ENCODE data around the gene STPG1.

Gene STPG1

DNA sequence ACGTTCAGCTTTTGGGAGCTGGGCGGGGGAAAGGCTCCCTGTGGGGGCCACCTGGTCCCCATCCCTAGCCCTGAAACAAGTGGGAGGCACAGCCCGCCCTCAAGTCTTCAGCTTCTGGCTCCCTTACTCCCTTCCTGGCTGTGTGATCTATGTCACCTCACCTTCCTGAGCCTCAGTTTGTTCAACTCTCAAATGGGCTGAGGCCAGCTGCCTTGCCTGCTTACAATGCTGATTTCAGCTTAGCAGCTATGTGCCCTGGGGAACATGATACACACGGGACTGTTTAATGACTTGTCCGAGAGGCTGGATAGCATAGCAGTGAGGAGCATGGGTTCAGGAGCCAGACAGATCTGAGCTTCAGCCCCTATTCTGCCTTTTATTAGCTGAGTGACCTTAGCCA, 75.1 kb downstream of the STPG1 start:
- DNase-seq, result no peak

GRCh38 chr1:24337455-24337854, 76.1 kb downstream of the STPG1 start:
- no peak for DNase-seq

- DNase-seq, result no peak
Measured at GRCh38 chr1:24336075-24336474, 77.5 kb downstream of the STPG1 start.

DNA sequence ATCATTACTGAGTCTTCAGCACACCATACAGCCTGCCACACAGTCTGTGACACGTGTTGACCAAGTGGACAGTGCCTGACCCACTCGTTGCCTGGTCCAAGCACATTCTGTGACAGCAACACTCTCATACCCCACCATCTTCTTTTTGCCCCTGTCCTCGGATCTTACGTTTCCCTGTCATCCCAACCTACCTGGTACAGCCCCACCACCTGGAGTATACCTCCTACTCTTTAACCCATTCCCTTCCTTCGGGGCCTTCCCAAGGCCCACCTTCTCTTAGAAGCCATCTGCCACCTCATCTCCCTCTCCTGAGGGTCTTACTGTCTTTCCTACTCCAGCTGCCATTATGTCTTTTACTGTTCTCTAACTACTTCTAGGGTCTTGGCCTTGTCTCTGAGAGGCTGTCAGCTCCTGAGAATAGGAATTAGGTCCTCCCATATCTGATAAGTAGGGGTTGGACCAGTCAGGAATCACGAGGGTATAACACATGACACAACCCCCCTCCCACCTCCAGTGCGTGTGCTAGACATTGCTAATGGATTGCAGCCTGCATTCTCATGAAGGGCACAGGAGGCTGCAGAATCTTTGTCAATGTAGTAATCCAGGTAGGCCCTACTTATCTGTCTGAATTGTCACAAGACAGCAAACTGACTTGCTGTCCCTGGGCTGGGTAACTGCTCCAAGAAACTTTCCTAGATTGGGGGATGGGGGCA, 81.5 kb downstream of the STPG1 start:
- DNase-seq, result no peak

- no peak for DNase-seq
Measured at GRCh38 chr1:24329797-24330543, 83.6 kb downstream of the STPG1 start.

GRCh38 chr1:24329331-24329730, 84.3 kb downstream of the STPG1 start:
- peak; percentile 84 for DNase-seq

DNA sequence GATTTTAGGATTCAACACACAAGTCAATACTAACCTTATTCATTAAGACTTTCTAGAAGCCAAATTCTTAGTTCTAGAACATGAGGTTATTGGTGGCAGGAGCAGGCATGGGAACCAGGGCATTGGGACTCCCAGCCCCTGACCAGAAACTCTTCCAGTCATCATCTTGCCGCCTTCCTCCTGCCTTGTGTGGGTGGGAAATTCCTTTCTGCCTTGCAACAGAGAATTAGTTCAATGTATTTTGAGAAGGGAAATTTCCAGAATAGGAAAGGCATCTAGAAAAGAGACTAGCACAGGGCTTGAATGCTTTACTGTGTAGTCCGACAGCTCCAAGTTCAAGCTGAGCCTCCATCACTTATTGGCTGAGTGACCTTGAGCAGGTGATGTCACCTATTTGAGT, 85.7 kb downstream of the STPG1 start:
- no peak for DNase-seq

- DNase-seq, result no peak
Measured at GRCh38 chr1:24327486-24327885, 86.1 kb downstream of the STPG1 start.

- no peak for DNase-seq
Measured at GRCh38 chr1:24325587-24326449, 87.8 kb downstream of the STPG1 start.

DNA sequence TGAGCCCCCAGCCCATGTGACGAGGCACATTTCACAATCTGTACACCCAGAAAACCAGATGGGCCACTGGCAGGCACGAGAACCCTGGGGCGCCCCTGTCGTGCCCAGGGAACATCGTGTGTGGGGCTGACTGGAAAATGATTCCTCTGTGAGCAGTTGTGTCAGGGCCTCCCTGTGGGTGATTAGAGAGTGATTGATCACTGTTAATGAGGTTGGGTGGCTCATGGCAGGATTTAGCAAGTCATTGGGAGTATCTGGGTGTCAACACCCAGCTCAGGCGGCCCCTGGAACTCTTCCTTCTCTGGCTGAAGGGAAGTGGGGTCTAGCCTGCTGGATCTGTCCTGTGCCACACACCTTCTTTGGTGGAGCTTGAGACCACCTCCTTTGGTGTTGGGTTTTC, 88.7 kb downstream of the STPG1 start:
- no peak for DNase-seq

GRCh38 chr1:24323281-24323680, 90.3 kb downstream of the STPG1 start:
- DNase-seq, result no peak

DNA sequence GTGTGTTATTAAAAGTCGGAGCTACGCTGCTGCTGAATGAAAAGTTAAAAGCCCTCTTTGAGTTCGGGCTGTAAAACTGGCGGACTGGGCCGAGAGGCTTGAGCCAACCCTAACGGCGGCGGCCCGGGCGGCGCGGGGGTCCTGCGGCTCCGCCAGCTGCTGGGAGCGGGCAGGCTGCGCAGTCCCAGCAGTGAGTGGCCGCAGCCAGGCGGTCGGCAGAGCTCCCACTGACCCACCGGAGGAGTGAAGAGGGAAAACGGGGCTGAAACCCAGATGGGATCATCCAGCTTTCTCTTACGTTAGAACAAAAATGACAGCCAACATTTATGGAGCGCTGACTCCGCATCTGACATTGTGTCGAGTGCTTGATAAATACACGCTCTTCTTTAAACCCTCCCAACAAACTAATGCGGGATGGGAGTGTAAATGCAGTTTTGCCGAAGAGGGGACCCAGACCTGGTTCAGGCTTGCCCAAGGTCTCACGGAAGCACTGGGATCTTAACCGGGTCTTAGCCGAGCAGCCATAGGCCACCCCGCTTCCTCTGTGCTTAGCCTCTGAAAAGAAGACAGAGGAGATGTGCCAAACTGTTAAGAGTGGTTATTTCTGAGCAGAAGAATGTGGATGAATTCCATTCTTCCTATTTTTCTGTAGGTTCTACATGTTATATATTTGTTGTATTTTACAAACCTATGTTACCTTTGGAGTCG, 91.0 kb downstream of the STPG1 start:
- DNase-seq, result no peak

- DNase-seq, result peak; percentile 95
Measured at GRCh38 chr1:24321697-24322469, 91.7 kb downstream of the STPG1 start.

- DNase-seq, result peak; percentile 33
Measured at GRCh38 chr1:24321126-24321525, 92.5 kb downstream of the STPG1 start.

GRCh38 chr1:24319962-24320361, 93.6 kb downstream of the STPG1 start:
- no peak for DNase-seq

DNA sequence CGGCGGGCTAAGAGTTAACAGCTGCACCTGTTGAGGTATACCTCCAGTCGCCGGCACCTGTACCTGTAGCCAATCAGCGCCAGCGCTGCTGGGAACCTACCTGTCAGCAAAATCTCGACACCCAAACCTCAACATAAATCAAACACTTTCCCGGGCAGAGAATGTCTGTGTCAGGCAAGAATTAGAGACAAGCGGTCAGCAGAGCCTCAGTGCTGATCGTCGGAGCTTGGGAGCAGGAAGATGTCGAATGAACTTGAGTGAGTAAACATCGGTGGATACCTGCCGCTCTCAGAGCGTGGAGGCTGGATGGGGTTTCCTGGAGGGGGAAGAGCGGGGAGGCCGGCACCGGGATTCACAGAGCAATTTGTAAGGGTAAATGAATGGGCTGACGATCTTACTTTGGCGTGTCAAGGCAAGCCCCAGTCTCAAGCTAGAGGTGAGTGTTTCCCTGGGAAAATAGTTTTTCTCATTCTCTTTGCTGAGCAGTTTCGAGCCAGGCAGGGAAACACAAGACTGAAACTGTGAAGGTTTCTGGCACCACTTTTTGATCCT, 94.2 kb downstream of the STPG1 start, which contains the start of gene GRHL3:
TSS of gene GRHL3 (plus strand) at position 46 of the 552 bp plus-strand sequence. CDS start at position 241, 195 bp downstream.
- DNase-seq, result no peak

GRCh38 chr1:24318615-24319311, 94.8 kb downstream of the STPG1 start:
- no peak for DNase-seq

- DNase-seq, result no peak
Measured at GRCh38 chr1:24317956-24318614, 95.5 kb downstream of the STPG1 start.

GRCh38 chr1:24317081-24317480, 96.5 kb downstream of the STPG1 start:
- DNase-seq, result no peak

DNA sequence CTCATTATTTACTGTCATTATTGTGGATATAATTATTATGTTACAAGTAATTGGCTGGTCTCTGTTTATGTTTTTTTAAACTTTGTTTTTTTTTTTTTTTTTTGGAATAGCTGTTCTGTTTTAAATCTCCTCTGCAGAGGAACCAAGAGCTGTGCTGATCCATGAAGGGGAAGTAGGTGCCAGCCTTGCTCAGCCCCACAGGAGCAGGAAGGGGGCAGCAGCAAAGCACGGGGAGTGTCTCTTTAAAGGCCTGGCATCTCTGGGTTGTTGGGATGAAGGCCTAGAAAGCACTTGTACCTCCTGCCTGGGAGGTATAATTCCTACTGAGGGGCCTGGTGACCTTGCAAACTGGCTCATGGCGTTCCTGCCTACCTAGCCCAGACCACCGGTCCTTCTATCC, 96.9 kb downstream of the STPG1 start:
- no peak for DNase-seq

All from hematopoietic multipotent progenitor cell treated with erythropoietin and hydrocortisone succinate and interleukin-3 and kit ligand, for 6 days (in vitro differentiated cells).